Ammon's horn (tissue), 1 donor: ENCODE results near the gene LEFTY1.
"Not testable (repeated sequence)": the region's sequence is repeated elsewhere in the genome, so short reads cannot be mapped to it uniquely, and the experiment has no call there.

Source experiments
- DNase-seq: peaks from one replicate; pipeline ENCODE4 v3.0.0-alpha.2; 2016; ENCODE audit warnings: low spot score

Gene LEFTY1, protein sequence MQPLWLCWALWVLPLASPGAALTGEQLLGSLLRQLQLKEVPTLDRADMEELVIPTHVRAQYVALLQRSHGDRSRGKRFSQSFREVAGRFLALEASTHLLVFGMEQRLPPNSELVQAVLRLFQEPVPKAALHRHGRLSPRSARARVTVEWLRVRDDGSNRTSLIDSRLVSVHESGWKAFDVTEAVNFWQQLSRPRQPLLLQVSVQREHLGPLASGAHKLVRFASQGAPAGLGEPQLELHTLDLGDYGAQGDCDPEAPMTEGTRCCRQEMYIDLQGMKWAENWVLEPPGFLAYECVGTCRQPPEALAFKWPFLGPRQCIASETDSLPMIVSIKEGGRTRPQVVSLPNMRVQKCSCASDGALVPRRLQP

DNA sequence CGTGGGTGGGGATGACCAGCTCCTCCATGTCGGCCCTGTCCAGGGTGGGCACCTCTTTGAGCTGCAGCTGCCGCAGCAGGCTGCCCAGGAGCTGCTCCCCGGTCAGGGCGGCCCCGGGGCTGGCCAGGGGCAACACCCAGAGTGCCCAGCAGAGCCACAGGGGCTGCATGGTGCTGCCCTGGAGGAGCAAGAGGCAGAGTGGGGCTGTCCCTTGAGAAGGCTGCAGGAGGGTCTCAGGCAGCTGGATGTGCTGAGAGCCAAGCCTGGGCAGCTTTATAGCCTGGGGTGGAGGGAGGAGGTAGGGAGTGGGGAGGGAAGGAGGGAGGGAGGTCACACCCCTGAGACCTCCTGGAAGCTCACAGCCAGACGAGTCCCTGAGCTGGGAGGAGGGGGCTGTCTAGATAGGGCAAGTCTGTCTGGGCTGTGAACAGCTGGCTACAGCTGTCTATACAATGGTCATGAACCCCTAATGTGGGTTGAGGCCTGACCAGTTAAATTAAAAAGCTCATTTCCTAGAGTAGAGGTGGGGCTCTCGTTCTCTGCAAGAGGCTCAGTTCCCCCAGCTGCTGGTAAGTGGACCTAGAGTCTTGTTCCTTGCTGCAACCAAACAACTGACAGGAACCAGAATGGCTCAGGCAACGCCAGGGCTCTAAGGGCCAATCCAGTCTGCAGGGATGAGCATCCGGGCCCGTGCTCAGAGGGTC, at the start of gene LEFTY1:
Gene LEFTY1 (minus strand): TSS at position 249 of the 704 bp plus-strand sequence. CDS start 80 bp downstream, at position 169.
- DNase-seq = no peak

DNA sequence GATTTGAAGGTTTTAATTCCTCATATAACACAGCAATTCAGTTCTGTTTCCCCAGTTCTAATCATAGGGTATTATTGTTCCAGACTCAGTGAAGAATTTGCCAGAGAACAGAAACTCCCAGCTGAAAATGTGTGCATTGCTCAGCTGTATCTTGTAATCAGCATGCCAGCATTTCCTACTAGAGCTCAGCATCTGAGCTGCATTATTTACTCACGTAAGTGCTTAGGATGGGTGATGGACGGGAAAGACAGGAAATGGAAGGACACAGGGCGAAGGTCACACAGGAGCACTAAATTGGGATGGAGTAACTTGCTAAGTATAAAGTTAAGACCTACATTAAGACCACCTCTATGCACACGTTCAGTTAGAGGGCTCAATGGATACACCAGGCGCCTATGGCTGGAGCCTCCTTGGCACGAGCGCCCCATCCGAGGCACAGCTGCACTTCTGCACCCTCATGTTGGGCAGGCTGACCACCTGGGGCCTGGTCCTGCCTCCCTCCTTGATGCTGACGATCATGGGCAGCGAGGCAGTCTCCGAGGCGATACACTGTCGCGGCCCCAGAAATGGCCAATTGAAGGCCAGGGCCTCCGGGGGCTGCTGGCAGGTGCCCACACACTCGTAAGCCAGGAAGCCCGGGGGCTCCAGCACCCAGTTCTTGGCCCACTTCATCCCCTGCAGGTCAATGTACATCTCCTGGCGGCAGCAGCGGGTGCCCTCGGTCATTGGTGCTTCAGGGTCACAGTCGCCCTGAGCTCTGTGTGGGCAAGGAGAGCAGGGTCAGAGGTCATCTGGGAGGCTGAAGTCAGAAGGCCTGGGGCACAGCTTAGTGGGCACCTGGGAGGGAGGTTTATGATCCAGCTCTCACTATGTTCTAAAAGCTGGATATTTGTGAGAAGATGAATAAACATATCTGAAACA, 48.4 kb upstream of the LEFTY1 start:
- DNase-seq = no peak

DNA sequence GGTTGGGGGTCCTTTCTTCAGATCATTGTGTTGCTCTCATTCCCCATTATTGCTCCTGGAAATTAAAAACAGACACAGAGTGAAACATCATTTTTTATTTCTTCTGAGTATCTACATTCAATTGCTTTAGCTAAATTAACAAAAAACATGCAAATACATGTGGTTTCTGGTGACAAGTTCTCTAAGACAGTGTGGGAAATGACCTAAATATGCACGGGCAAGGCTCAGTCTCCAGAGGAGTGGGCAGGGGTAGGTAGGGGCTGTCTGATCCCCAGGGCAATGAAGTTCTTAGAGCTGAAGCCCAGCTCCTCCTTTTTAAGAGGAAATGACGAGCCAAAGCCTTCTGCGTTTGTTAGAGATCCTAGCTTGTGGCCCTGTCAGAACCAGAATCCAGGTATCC, 47.6 kb upstream of the LEFTY1 start:
- no peak for DNase-seq

DNA sequence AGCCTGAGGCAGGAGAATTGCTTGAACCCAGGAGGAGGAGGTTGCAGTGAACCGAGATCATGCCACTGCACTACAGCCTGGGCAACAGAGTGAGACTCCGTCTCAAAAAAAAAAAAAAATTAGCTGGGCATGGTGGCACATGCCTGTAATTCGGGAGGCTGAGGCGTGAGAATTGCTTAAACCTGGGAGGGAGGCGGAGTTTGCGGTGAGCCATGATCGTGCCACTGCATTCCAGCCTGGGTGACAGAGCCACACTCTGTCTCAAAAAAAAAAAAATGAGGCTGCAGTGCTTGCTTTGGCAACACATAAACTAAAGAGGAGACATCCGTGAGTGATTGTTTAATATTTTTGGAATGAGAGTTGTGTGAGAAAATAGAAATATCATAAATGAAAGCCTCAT, 47.1 kb upstream of the LEFTY1 start:
- DNase-seq = not testable (repeated sequence)

DNA sequence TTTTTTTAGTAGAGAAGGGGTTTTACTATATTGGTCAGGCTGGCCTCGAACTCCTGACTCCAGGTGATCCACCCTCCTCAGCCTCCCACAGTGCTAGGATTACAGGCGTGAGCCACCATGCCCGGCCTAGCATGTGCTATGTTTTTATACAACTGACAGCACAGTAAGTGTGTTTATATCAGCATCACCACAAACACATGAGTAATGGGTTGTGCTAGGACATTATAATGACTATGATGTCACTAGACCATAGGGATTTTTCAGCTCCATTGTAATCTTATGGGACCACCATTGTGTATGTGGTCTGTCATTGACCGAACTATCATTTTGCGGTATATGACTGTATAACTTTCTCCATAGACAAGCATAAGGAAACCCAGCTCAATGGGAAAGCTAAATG, 45.8 kb upstream of the LEFTY1 start:
- no peak for DNase-seq

DNA sequence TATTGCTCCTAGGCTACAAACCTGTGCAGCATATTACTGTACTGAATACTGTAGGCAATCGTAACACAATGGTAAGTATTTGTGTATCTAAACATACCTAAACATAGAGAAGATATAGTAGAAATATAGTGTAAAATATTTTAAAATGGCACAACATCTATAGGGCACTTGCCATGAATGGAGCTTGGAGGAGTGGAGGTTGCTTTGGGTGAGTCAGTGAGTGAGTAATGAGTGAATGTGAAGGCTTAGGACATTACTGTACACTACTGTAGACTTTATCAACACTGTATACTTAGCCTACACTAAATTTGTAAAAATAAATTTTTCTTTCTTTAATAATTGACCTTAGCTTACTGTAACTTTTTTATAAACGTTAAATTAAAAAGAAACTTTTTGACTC, 44.1 kb upstream of the LEFTY1 start:
- DNase-seq = no peak

DNA sequence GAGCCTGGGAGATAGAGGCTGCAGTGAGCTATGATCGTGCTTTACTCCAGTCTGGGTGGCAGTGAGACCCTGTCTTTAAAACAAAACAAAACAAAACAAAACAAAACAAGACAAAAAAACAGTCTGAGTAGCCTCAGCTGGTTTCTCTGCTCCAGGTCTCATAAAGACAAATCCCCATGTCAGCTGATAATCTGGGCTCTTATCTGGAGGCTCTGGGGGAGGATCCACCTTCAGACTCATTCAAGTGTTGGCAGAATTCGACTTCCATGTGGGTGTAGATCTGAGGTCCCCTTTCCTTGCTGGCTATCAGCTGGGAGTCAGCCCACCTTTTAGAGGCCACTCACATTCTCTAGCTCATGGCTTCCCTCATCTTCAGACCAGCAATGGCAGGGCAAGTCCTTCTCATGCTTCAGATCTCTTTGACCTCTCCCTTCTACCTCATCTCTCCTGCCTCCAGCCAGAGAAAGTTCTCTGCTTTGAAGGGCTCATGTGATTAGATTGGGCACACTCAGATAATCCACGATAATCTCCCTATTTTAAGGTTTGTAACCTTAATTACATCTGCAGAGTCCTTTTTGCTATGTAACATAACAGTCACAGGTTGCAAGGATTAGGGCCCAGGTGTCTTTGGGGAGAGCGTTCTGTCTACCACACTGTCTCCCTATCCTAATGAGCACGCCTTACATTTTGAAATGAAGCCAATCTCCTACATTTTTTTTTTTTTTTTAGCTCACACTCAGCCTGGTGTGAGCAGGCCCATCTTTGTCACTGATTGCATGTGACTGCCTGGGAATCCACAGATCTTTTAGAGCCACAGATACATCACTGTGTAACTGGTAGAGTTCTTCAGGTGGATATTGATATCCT, 42.6 kb upstream of the LEFTY1 start:
- DNase-seq = no peak

DNA sequence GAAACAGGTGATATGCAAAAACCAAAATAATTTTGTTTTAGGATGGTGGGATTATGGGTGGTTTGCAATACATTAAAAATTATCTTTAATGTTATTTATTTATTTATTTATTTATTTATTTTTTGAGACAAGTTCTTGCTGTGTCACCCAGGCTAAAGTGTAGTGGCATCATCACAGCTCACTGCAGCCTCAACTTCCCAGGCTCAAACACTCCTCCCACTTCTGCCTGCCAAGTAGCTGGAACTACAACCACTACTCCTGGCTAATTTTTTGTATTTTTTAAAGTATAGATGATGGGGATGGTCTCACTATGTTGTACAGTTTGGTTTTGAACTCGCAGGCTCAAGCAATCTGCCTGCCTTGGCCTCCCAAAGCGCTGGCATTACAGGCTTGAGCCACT, 41.6 kb upstream of the LEFTY1 start:
- DNase-seq = no peak

DNA sequence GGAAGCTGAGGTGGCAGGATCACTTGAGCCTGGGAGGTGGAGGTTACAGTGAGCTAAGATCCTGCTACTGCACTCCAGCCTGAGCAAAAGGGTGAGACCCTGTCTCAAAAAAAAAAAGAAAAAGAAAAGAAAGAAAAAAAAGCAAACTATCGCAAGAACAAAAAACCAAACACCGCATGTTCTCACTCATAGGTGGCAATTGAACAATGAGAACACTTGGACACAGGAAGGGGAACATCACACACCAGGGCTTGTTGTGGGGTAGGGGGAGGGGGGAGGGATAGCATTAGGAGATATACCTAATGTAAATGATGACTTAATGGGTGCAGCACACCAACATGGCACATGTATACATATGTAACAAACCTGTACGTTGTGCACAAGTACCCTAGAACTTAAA, 40.5 kb upstream of the LEFTY1 start:
- not testable (repeated sequence) for DNase-seq

DNA sequence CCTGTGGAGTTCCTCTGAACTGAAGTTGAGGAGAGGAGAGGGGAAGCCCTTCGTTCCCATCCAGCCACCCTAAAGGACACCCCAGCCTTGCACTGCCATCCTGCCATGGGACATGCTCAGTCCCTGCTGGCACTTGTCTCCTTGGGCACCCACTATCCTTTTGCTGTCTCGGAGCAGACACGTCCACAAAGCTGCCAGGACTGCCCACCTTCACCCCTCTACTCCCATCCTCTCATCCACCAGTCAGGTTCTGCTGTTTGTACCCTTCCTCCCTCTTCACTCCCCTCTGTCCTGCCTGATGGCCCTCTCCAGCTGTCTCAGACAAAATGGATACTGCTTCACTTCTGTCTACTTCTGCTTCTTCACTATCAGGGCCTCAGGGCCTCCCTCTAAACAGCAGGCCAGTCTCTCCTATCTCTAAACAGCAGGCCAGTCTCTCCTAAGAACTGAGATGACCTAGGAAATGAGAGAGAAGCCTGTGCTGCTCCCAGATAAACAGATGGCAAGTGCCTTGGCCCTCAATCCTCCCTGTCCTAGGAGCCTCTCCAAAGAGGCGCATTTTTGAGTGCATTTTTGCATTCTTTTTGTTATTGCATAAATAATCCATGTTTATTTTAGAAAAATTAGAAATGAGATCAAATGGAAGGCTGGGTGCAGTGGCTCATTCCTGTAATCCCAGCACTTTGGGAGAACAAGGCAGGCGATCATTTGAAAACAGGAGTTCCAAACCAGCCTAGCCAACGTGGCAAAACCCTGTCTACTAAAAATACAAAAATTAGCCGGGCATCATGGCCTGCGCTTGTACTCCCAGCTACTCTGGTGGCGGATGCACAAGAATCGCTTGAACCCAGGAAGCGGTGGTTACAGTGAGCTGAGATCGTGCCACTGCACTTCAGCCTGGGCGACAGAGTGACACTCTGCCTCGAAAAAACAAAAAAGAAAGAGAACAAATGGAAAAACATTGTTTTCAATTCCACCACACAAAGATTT, 39.5 kb upstream of the LEFTY1 start:
- DNase-seq = no peak

DNA sequence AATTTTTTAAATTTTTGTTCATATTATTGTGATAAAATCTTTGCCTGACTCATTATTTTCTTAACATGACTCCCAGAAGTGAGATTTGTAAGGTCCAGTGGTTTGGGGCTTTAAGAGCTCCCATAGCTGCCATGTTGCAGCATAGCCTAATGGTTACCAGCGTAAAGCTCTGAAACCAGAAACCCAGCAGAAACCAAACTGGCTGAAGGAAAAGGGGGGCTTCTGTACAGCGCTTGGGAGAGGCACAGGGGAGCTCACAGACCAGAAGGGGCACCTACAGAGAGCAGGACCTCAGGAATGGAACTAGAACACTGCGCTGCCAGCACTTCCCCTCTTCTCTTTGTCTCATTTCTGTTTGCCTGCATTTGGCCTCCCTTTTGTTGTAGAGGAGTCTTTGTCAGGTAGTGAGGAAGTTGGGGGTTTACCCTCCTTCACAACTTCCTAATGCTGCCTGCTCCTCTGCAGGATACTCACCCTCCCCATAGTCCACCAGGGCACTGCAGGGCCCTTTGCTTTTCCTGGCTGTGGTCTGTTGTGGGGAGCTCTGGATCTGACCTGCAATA, 37.7 kb upstream of the LEFTY1 start:
- no peak for DNase-seq

DNA sequence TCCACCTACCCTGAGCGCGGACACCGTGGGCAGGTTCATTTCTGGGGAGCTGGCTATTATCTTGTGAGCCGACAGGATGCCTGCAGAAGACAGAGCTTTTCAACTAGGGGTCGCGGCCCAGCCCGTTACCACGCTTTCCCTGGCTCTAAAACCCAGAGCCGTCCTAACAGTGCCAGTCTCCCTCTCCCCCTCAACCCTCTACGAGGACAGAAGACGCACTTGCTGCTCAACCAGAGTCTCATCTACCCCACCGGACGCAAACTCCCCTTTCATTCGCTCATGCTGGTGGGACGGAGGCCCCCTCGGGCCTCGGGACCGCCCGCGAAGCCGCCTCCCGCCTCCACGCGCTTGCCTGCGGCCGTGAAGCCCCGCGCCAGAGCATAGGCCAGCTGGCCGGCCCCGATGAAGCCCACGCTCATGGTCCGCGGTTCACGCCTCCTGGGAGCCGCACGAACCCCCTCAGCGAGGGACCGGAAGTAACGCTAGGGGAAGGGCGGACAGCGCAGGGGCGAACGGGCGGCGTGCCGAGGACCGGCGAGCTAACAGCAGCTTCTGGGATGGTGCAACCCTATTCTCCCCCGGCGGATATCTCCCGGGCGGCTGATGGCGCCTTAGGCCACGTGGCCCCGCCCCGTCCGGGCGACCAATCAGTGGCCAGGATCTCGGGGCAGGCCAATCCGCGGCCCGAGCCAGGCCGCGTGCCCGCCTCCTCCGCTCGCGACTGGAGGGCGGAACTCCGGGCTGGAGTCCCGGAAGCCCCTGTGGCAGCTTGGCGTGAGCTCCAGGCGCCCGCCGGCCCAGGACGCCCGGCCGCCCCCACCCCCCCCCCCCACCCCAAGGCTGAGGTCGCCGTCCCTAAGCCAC, 35.0 kb upstream of the LEFTY1 start, which contains the start of gene PYCR2:
Gene PYCR2 (minus strand): TSS at position 559 of the 864 bp plus-strand sequence. CDS start 140 bp downstream, at position 419.
- DNase-seq = peak; percentile 94

DNA sequence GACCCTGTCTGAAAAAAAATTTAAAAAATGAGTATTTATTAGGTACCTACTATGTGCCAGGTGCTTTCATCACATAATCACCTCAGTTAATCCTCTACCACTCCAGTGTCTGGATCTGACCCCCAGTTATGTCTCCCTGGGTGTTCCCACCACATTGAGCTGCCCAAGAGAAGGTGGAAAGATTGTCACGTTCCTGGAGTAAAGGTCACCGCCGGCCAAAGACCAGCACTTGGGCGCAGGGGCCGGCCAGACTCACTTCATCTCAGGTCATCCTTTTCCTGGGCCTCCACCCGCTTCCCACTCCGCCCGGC, 34.4 kb upstream of the LEFTY1 start:
- no peak for DNase-seq

DNA sequence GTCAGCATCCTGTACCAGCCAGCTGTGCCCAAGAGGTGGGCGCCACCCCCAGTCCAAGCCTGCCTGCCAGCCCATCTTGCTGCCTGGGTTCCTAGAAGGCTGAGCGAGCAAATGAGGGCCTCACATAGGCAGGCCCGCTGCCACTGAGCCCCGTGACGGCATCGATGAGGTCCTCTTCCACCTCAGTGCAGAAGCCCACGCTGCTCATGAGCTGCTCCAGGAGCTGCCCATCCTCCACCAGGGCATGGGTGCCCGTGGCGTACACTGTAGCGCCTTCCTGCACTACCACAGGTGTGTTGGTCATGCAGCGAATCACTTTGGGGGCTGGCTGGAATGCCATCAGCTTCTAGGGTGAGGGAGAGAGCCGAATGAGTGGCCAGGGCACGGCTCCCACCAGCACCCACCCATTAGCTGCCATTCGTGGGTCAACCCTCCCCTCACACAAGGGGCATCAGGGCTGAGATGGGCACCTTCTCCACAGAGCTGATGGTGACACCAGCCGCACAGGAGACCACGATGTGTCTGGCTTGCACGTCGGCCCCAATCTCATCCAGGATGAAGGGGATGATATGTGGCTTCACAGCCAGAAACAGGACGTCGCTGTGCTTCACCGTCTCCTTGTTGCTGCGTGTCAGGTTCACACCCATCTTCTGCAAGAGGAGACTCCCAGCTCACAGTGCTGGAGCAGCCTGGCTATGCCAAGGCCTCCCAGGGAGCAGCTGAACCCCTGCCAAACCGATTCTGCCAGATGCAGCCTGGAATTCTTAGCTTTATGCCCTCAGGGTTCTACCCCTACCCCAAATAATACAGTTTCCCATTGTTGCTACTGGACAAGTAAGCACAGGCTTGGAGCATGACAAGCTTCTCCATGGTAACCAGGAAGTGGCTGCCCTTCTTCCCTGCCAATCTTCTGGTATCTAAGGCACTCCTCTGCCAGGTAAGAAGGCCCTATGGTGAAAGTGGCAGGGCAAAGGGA, 33.1 kb upstream of the LEFTY1 start:
- no peak for DNase-seq

DNA sequence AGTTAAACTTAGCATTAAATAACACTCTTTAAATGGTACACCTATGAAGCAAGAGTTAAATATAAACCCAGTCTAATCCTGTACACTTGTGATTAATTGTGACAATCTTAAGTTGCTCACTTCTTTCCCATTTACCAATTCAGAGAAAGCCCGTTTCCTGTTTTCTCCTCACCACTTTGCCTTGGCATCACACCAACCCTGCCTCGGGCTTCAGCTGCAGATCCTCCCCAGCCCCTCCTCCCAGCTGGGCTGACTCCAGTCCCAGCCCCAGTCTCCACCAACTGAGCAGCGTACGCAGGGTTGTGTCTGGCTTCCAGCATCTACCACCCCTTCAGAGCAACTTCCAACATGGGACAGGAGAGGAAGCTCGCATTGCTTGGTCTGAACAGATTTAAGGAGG, 31.0 kb upstream of the LEFTY1 start:
- peak; percentile 97 for DNase-seq

DNA sequence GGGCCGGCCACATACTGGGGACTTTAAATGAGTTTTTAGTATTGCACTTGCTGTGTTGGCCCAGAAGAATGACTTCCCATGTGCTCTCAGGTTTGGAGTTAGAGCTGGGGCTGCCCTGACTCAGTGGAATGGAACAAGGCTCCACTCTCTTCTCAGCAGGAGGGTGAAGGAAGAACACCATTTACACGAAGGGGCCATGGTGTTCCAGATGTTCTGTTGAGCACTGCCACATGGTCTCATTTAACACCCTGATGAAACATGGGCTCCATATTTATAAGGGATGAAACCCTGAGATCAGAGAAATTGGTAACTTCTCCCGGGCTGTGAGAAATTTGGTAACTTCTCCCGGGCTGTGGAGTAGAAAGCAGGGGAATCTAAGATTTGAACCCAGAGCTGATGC, 29.3 kb upstream of the LEFTY1 start:
- no peak for DNase-seq

DNA sequence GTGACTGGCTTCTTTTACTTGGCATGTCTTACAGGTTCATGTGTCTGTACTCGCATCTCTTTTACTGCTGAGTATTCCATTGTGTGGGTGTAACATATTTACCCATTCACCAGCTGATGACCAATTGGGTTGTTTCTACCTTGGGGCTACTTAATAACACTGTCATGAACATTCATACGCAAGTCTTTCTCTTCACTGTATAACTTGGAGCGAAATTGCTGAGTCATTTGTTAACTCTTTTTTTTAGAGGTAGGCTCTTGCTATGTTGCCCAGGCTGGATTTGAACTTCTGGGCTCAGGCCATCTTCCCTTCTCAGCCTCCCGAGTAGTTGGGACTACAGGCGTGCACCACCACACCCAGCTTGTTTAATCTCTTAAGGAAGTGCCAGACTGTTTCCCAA, 28.6 kb upstream of the LEFTY1 start:
- DNase-seq = no peak

DNA sequence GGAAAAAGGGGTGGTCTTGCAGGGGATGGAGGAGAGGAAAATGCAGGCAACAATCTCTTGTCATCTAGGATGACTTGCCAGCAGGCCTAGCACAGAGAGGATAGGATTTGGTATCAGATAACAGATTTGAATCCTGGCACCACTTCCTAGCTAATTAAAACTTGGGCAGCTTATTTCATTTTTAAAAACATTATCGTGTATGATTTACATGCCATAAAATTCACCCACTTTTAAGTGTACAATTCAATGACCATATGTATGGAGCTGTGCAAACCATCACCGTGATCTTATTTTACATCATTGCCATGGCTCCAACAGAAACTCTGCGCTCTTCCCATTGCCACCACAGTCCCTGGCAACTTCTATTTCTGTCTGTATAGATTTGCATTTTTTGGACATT, 28.2 kb upstream of the LEFTY1 start:
- DNase-seq = no peak
